ENCODE data around the gene TMEM204.

- TF ChIP-seq CTCF (IDR thresholded peaks at IDR 0.05) (no peak), POLR2A (IDR thresholded peaks at IDR 0.05) (no peak), EP300 (IDR thresholded peaks at IDR 0.05) (no peak)
Observed at GRCh38 chr16:1528921-1529537, 4.4 kb upstream of the TMEM204 start.

Data from ovary (tissue), 3 donors.